HepG2 (cell line): ENCODE data around the gene CDC42EP1. TPM values are rescaled to one million over a fixed set of nuclear protein-coding genes. Genes with fewer than 3 reads are reported as not detected.

Source experiments
- BRCA1 ChIP-seq: sonication (generic); formaldehyde crosslinking; IDR thresholded peaks from 2 replicates; pipeline ENCODE4 v1.4.0; 2020; ENCODE audit warnings: missing genetic modification reagents
- CTCF ChIP-seq: sonication (generic); formaldehyde crosslinking; IDR thresholded peaks from 2 replicates; pipeline ENCODE4 v1.5.0; 2020; ENCODE audit warnings: mild to moderate bottlenecking, missing genetic modification reagents, moderate library complexity
- ERF ChIP-seq: IDR thresholded peaks from 2 replicates; pipeline ENCODE4 v1.6.1; 2018; ENCODE audit warnings: missing biosample characterization, missing genetic modification reagents
- HIVEP1 ChIP-seq: sonication (generic); formaldehyde crosslinking; IDR thresholded peaks from 2 replicates; pipeline ENCODE4 v1.4.0; 2020; ENCODE audit warnings: mild to moderate bottlenecking, missing genetic modification reagents
- NPAS2 ChIP-seq: sonication (generic); formaldehyde crosslinking; IDR thresholded peaks from 2 replicates; pipeline ENCODE4 v1.8.0; 2022; ENCODE audit warnings: mild to moderate bottlenecking, missing genetic modification reagents, borderline replicate concordance
- PHB2 ChIP-seq: fragments of 450-650 bp; IDR thresholded peaks from 2 replicates; pipeline ENCODE4 v1.6.1; 2018; ENCODE audit not compliant: partially characterized antibody
- RAD51 ChIP-seq: fragments of 450-650 bp; IDR thresholded peaks from 2 replicates; pipeline ENCODE4 v1.6.1; 2016; ENCODE audit warnings: borderline replicate concordance
- RCOR2 ChIP-seq: IDR thresholded peaks from 2 replicates; pipeline ENCODE4 v1.6.1; 2016; ENCODE audit warnings: missing biosample characterization, missing genetic modification reagents
- TCF12 ChIP-seq, 2 experiments: fragments of 450-650 bp in 1 of 2; sonication (generic) in 1 of 2; formaldehyde crosslinking in 1 of 2; IDR thresholded peaks; 2 replicates each; pipeline versions ENCODE4 v1.6.1 to v1.8.0; 2017 to 2022; ENCODE audit warnings: antibody characterized with exemption in 1 of 2, mild to moderate bottlenecking in 1 of 2, missing genetic modification reagents in 1 of 2, moderate library complexity in 1 of 2
- U2AF1 ChIP-seq: fragments of 200-400 bp; formaldehyde crosslinking; optimal IDR thresholded peaks from 2 replicates; pipeline ENCODE3; 2017; ENCODE audit warnings: mild to moderate bottlenecking, low read depth, low read length
- ZBTB37 ChIP-seq: sonication (generic); formaldehyde crosslinking; IDR thresholded peaks from 2 replicates; pipeline ENCODE4 v1.4.0; 2020; ENCODE audit warnings: mild to moderate bottlenecking, missing genetic modification reagents
- ZNF335 ChIP-seq: sonication (generic); formaldehyde crosslinking; IDR thresholded peaks from 2 replicates; pipeline ENCODE4 v1.4.0; 2020; ENCODE audit warnings: missing genetic modification reagents
- ZNF382 ChIP-seq: sonication (generic); formaldehyde crosslinking; IDR thresholded peaks from 2 replicates; pipeline ENCODE4 v1.5.0; 2020; ENCODE audit warnings: missing genetic modification reagents, mild to moderate bottlenecking, borderline replicate concordance
- ZNF414 ChIP-seq: sonication (generic); formaldehyde crosslinking; IDR thresholded peaks from 2 replicates; pipeline ENCODE4 v1.5.0; 2020; ENCODE audit warnings: missing genetic modification reagents
- ZNF616 ChIP-seq: sonication (generic); formaldehyde crosslinking; IDR thresholded peaks from 2 replicates; pipeline ENCODE4 v1.5.0; 2020; ENCODE audit warnings: low read depth, mild to moderate bottlenecking, missing genetic modification reagents
- ZNF737 ChIP-seq: sonication (generic); formaldehyde crosslinking; IDR thresholded peaks from 2 replicates; pipeline ENCODE4 v1.5.0; 2020; ENCODE audit warnings: missing genetic modification reagents, mild to moderate bottlenecking, borderline replicate concordance
- polyA plus RNA-seq, 8 experiments: library from polyadenylated mRNA; depleted of rRNA in 3 of 8; stranded (reverse) in 7 of 8; unstranded in 1 of 8; fragments of >200 nt; fragmentation: Illumina TruSeq in 4 of 8; extraction: Trizol in 4 of 8; gene quantifications; 2 replicates each; pipeline versions ENCODE4 v1.2.1 to v1.2.3, GENCODE V29; 2011 to 2016; ENCODE audit warnings: low read depth in 4 of 8, missing spikeins in 1 of 8, mixed read lengths in 1 of 8; ENCODE audit not compliant: insufficient read depth in 1 of 8
- total RNA-seq, 5 experiments: library from RNA; depleted of rRNA; stranded (reverse); fragments of >200 nt; fragmentation: Illumina TruSeq; extraction: Trizol; gene quantifications; 2 replicates each; pipeline ENCODE4 v1.2.3, GENCODE V29; 2016; ENCODE audit warnings: low read depth in 1 of 5

The CDC42EP1 gene
- total and polyA plus RNA-seq, 2 of the 13 experiments (the other 11 are each of a cell fraction or from before 2014, with no cell fraction given) = 17.1 to 29.5 TPM

DNA sequence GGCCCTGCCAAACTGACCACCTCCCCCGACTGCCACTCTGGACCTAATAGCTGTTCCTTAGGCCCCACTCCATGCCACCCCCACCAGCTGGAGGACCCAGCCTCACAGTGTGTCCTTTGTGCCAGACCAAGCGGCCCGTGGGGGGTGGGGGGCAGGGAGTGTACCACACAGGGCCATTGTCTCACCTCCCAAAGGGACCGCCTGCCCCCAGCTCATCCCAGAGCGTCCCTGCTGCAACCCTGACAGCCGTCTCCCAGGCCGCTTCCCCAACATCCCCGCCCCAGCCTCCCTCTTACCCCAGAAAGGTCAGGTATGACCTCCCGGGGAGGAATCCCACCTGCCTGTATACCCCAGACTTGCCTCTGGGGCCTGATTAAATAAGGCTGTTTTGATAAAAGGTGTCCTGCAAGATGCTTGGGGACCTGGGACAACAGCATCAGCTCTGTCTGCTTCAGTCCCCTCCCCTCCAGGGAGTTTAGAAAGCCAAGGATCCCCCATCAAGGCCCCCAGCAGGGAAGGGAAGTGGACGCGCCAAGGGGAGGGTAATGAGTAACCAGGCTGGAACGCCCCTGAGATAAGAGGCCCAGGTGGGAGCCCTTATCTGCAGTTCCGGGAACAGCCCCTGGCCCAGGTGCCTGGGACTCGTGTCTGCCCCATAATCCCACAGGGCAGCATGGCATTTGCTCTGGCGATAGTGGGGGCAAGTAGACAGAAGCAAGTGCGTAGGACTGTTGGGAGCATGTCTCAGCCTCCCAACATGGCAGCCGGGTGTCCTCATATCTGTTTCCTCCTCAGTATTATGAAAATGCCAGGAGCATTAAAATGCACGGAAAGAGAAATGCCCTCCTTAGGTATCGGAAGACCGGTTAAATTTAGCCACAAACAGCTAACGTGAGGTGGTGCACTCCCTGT is 9.0 kb downstream of the CDC42EP1 start (continued):
- no peak for TF ChIP-seq TCF12 (IDR thresholded peaks at IDR 0.05)
- TF ChIP-seq TCF12 (CRISPR knock-in tag; IDR thresholded peaks at IDR 0.05) = peak; percentile 96
- TF ChIP-seq ERF (CRISPR knock-in tag) = peak; percentile 80
- TF ChIP-seq RAD51 = no peak
- TF ChIP-seq ZNF382 (CRISPR knock-in tag) = no peak
- TF ChIP-seq PHB2 = no peak
- TF ChIP-seq ZNF616 (CRISPR knock-in tag) = no peak
- TF ChIP-seq ZNF414 (CRISPR knock-in tag) = no peak
- TF ChIP-seq U2AF1 = peak; percentile 34
- 0 out of 2 replicates have a peak, but pooled peaks have one; percentile 41 for TF ChIP-seq ZBTB37 (CRISPR knock-in tag)
- TF ChIP-seq ZNF335 (CRISPR knock-in tag) = peak; percentile 69; the same call in 1 of the 2 replicates
- TF ChIP-seq CTCF (CRISPR knock-in tag) = 0 out of 2 replicates have a peak, but pooled peaks have one; percentile 19
- TF ChIP-seq HIVEP1 (CRISPR knock-in tag) = peak; percentile 91
- TF ChIP-seq BRCA1 (CRISPR knock-in tag) = no peak
- 0 out of 2 replicates have a peak, but pooled peaks have one; percentile 38 for TF ChIP-seq RCOR2
- TF ChIP-seq ZNF737 (CRISPR knock-in tag) = no peak
- no peak for TF ChIP-seq NPAS2 (CRISPR knock-in tag)
